ENCODE data around the gene FOXK1. TPM values are rescaled to one million over a fixed set of nuclear protein-coding genes. Genes with fewer than 3 reads are reported as not detected.

The FOXK1 gene
- total and polyA plus RNA-seq, 9 of the 15 experiments (the other 6 are each of a cell fraction or from before 2014, with no cell fraction given) = 0.32 to 45.5 (median 8.1) TPM

DNA sequence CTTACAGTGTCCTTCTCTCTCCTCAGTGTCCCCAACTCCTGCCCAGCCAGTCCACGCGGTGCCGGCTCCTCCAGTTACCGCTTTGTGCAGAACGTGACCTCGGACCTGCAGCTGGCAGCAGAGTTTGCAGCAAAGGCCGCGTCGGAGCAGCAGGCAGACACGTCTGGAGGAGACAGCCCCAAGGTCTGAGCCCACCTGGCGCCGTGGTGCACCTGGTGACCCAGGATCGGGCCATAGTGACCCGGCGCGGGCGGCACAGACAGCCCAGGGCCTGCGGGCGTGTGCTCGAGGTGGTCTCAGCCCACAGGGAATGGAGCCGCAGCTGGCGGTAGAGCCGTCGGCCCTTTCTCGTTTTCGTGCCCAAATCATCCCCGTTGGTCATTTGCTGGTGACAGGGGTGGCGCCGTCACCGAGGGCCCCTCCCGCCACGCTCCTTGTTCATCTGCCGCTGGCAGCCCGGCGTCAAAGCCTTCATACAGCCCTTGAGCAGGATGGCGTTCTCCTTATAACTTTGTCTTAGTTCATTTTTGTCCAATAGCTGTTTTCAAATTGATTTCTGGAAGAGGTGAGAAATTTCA lies 72.4 kb downstream of the FOXK1 start (continued):
- TF ChIP-seq ZNF695 (CRISPR knock-in tag; IDR thresholded peaks at IDR 0.05) = no peak
- no peak for TF ChIP-seq NFXL1 (CRISPR knock-in tag; IDR thresholded peaks at IDR 0.05)
- no peak for TF ChIP-seq TCFL5 (CRISPR knock-in tag; conservative IDR thresholded peaks at IDR 0.05)
- TF ChIP-seq, protein P1, sequence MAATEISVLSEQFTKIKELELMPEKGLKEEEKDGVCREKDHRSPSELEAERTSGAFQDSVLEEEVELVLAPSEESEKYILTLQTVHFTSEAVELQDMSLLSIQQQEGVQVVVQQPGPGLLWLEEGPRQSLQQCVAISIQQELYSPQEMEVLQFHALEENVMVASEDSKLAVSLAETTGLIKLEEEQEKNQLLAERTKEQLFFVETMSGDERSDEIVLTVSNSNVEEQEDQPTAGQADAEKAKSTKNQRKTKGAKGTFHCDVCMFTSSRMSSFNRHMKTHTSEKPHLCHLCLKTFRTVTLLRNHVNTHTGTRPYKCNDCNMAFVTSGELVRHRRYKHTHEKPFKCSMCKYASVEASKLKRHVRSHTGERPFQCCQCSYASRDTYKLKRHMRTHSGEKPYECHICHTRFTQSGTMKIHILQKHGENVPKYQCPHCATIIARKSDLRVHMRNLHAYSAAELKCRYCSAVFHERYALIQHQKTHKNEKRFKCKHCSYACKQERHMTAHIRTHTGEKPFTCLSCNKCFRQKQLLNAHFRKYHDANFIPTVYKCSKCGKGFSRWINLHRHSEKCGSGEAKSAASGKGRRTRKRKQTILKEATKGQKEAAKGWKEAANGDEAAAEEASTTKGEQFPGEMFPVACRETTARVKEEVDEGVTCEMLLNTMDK (IDR thresholded peaks at IDR 0.05; ENCODE audit: borderline replicate concordance, insufficient read depth, low read depth, low read length, poor library complexity, severe bottlenecking) = no peak

DNA sequence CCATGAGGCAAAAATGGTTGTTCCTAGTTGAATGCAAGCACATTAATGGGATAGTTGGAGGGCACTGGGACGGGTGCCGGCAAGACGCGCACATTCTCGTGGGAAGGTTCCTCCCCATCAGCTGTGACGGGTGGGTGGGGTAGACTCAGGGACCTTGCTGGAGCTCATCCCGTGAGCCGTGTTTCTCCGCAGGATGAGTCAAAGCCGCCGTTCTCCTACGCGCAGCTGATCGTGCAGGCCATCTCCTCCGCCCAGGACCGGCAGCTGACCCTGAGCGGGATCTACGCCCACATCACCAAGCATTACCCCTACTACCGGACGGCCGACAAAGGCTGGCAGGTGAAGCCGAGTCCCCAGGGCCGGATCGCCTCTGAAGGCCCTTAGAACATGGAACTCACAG lies 73.0 kb downstream of the FOXK1 start:
- ATAC-seq = no peak
- POLR2A ChIA-PET = interaction anchor here (1.5 kb wide), 1 partner anchor 81 kb away, joined by 3 read pairs; no protein-coding TSS in a partner anchor
- no peaks in the 10 kb centered on the region for H3K27me3 ChIP-seq (ENCODE audit: control insufficient read depth in 2 of 2, insufficient read depth in 2 of 2, low read length in 2 of 2)
- intact Hi-C loops (cut with micrococcal nuclease) (loop anchor here (2.0 kb wide), 1 partner anchor 114 kb away; no protein-coding TSS in a partner anchor), in situ Hi-C loops (cut with MboI) (no loop called here)
- H3K79me2 ChIP-seq (ENCODE audit: control insufficient read depth, insufficient read depth, low read length) = peaks cover 18% of the 10 kb centered on the region; the same call in 2 of the 3 replicates
- peaks cover 18% of the 10 kb centered on the region; the same call in 1 of the 2 replicates for H4K20me1 ChIP-seq (replicated peaks; ENCODE audit: control insufficient read depth, insufficient read depth, low read length)
- FAIRE-seq = no peak
- CTCF ChIA-PET (ENCODE audit: low intra/inter-chr PET ratio) = interaction anchor here (1.7 kb wide), 1 partner anchor 144 kb away, joined by 9 read pairs; no protein-coding TSS in a partner anchor
- 95% methylated on average over 20 of the region's 24 CpGs for WGBS (ENCODE audit: insufficient coverage, low coverage, missing lambda C conversion rate)
- H3K4me1 ChIP-seq (replicated peaks in 1 of 2; ENCODE audit: control insufficient read depth in 2 of 2, insufficient read depth in 2 of 2, low read length in 2 of 2) = peaks cover 0 to 27% of the 10 kb centered on the region in 2 experiments; a peak in 2 of 5 replicates
- H3K9ac ChIP-seq (ENCODE audit: insufficient read depth in 1 of 2, low read depth in 2 of 2, low read length in 2 of 2) = no peak overlapping the region
- no peaks in the 10 kb centered on the region for H3K9me3 ChIP-seq (replicated peaks; ENCODE audit: control insufficient read depth, insufficient read depth, low read depth, low read length)
- no peak overlapping the region for H3K4me3 ChIP-seq
- no peak overlapping the region for H3K4me2 ChIP-seq (ENCODE audit: insufficient read depth, low read length)
- no peak for DNase-seq (ENCODE audit: extremely low read depth in 1 of 4, low spot score in 3 of 4)
- H3K9me1 ChIP-seq (ENCODE audit: control insufficient read depth, insufficient read depth, low read length) = no peaks in the 10 kb centered on the region
- H3K27ac ChIP-seq (ENCODE audit: extremely low read depth, low read depth, low read length) = no peak overlapping the region
- peaks cover 68% of the 10 kb centered on the region; the same call in 2 of the 3 replicates for H3K36me3 ChIP-seq (ENCODE audit: control insufficient read depth, insufficient read depth, low read length)
- no TSS peak for BruUV-seq (replicated peaks)
- H2AFZ ChIP-seq (ENCODE audit: low read depth, low read length) = no peak overlapping the region
- TF ChIP-seq ZNF561 (CRISPR knock-in tag; conservative IDR thresholded peaks at IDR 0.05) (no peak), ZNF75A (CRISPR knock-in tag; IDR thresholded peaks at IDR 0.05) (no peak), GABPA (tag; conservative IDR thresholded peaks at IDR 0.05; ENCODE audit: low read depth) (no peak), SMARCE1 (IDR thresholded peaks at IDR 0.05) (no peak), YBX1 (IDR thresholded peaks at IDR 0.05) (no peak), KLF6 (CRISPR knock-in tag; IDR thresholded peaks at IDR 0.05; ENCODE audit: borderline replicate concordance) (no peak), XRCC4 (IDR thresholded peaks at IDR 0.05; ENCODE audit: extremely low read depth, insufficient read depth, insufficient read length) (no peak)
- TF ChIP-seq, protein P2, sequence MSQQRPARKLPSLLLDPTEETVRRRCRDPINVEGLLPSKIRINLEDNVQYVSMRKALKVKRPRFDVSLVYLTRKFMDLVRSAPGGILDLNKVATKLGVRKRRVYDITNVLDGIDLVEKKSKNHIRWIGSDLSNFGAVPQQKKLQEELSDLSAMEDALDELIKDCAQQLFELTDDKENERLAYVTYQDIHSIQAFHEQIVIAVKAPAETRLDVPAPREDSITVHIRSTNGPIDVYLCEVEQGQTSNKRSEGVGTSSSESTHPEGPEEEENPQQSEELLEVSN (IDR thresholded peaks at IDR 0.05; ENCODE audit: borderline replicate concordance in 1 of 2, extremely low read depth in 1 of 2, insufficient read depth in 1 of 2, insufficient read length in 1 of 2, low read depth in 1 of 2, low read length in 1 of 2, poor library complexity in 1 of 2, severe bottlenecking in 1 of 2) = no peak
- TF ChIP-seq, protein P3, sequence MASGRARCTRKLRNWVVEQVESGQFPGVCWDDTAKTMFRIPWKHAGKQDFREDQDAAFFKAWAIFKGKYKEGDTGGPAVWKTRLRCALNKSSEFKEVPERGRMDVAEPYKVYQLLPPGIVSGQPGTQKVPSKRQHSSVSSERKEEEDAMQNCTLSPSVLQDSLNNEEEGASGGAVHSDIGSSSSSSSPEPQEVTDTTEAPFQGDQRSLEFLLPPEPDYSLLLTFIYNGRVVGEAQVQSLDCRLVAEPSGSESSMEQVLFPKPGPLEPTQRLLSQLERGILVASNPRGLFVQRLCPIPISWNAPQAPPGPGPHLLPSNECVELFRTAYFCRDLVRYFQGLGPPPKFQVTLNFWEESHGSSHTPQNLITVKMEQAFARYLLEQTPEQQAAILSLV (tag; IDR thresholded peaks at IDR 0.05) = no peak

Measured in K562 (cell line).